Skin of body (tissue), 2 donors: ENCODE results near the gene ZNF516. TPM values are rescaled to one million over a fixed set of nuclear protein-coding genes. Genes with fewer than 3 reads are reported as not detected.

Source experiments
- DNase-seq: peaks from one replicate; lab custom pipeline; 2025; lab: John Stamatoyannopoulos, UW
- total RNA-seq: library from RNA; depleted of rRNA; stranded (reverse); fragments of >200 nt; gene quantifications from one replicate; pipeline ENCODE4 v1.2.3, GENCODE V29; 2014

The ZNF516 gene
- total RNA-seq, 1 donor from 2014 or later = 24.4 TPM

DNA sequence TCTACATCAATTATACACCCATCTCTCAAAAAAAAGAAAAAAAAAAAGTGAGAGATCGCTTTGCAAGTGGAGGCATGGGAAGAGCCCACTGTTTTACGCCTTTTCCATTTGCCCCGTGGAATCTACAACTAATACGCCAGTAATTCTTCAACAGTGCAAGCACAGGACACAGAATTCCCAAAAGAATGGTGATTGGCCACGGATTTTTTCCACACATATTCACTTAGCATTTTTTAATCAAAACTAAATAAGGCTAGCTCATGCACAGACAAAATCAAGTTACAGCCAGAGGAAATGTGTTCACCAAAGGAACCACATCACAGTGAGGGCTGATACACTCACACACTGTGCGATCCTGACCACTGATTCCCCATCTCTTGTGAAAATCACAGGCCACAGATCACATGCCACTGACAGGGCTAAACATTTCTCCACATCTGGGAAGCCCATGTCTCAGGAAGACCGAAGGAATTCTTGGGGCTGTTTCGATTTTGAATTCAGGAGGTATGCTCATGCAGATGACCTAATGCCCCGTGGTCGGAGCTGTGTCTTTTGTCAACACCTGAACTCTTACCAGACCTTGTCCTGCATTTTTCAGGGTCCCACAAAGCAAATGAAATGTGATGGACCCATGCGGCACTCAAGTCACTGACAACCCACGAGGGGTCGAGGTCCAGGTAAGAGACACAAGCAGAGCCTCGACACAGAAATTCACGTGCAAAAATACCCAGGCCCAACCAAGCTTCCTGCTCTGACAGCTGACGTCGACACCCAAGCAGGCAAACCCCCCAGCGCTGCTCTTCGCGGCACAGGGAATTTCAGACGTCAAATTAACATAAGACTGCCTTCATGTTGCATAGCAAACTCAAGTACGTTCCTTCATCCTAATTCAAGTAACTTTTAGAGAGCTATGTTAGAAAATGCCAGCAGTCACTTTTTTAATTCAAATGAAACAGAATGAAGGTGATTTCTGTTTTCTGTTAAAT is 69.6 kb downstream of the ZNF516 start:
- DNase-seq = no peak

DNA sequence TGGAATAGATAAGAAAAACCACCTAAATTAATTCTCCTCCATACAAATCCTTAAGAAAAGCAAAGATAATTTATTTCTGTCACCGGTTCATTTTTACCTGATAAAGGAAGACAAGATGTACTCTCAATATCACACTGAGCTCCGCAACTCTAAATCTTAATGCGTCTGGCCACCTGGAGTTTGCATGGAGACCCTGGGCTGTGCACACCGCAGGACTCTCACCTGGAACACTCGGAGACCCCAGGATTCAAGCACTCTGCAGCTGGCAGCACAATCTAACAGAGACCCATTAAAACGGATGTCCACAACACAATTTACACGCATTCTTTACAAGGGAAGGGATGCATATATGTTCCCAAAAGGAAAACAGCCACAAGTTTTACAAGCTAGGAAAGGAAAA is 72.2 kb downstream of the ZNF516 start:
- DNase-seq = no peak

DNA sequence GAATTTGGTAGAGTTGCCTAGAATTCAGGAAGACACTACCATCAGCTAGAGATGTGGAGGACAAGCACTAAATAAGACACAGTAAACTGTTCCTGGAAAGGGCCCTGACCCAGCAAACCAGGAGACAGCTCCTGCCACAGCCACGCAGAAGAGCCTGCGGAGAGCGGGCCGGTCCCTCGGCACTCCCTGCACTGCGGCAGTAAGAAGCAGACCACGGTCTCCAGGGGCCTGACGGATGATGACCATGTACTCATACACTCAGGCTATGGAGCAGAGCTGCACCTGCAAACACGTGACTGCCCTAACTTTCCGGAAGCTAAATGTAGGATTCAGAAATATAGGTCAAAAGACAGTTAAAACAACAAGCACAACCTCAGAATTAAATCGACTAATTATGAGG is 72.9 kb downstream of the ZNF516 start:
- DNase-seq = no peak

DNA sequence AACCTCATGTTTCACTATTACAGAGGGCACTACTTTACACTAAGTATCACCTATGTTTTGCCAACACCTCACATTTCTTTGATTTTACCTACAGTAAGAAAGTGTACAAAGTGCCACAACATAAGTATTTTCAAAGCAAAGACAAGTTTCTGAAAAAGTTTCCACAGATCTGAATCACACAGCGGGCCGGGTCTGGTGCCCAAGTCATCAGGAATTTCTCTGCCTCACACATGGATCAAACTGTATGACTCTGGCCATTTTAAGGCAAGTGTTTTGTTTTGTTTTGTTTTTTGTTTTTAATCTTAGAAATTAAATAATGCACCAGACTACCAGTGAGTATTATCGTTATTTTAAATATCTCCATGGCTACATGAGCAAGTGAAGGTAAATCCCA is 73.4 kb downstream of the ZNF516 start:
- DNase-seq = no peak

DNA sequence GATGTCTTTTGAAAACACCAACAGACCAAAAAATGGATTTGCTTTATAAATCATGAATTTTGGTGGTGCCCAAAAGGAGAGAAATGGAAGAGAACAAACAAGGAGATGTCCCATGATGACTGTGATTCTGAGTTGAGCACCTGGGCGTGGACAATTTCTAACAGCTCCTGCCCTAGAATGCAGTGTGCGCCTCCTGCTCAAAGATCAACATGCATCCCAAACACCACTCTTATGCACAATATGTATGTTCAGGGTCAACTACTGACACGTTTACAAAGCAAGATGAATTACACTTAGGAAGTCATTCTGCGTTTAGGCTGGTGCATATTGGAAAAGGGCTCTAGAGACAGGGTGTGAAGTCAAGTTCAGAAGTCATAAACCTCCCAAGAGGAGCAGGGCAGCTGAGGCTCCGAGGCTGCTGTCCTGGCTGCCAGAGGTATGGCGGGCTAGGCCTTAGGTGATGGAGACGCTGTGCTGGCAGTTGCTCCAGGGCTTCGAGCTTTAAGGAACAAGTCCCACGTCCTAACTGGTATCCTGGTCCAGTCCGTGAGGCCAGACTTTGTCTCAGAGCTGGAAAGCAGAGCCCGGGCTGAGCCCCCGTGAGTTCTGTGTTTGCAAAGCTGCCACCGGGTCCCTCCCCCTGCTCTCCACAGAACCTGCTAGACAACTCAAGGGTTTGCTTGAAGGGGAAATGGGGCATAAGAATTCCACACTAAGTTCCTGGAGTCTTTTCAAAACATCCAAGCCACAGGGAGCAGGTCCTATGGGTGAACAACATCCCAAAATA is 74.0 kb downstream of the ZNF516 start:
- no peak for DNase-seq

DNA sequence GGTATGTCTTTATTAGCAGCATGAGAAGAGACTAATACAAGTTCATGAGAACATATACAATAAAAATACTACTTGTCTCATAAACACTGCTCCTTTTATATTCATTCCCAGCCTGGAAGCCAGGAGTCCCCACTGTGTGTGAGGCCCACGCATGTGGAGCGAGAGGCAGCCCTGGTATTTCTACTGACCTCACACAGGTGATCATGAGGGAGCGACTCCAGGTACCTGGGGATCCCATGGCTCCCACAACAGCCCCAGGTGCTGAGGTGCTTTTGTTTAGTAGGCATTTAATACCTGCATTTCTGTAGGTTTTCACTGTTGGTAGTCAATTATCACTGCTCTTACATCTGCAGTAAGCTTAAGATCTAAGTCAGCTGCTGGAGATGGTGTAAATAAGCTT is 75.2 kb downstream of the ZNF516 start:
- DNase-seq = no peak

DNA sequence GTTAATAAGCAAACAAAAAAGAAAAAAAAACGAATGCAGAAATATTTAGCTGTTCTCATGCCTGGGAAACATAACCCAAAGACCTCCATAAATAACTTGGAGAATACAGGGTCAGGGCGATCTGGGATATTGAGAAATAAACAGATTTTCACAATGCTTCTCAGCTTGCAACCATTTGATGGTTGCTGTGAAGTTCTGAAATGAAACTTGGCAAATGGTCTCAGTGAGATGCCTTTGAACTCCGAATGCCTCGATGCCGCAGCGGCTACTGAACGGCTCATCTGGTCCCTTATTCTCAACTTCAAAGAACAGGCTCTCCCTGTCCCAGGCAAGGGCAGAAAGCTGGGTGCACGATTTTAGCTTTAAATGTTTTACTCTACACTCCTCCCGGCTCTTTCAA is 78.1 kb downstream of the ZNF516 start:
- peak; percentile 60 for DNase-seq

DNA sequence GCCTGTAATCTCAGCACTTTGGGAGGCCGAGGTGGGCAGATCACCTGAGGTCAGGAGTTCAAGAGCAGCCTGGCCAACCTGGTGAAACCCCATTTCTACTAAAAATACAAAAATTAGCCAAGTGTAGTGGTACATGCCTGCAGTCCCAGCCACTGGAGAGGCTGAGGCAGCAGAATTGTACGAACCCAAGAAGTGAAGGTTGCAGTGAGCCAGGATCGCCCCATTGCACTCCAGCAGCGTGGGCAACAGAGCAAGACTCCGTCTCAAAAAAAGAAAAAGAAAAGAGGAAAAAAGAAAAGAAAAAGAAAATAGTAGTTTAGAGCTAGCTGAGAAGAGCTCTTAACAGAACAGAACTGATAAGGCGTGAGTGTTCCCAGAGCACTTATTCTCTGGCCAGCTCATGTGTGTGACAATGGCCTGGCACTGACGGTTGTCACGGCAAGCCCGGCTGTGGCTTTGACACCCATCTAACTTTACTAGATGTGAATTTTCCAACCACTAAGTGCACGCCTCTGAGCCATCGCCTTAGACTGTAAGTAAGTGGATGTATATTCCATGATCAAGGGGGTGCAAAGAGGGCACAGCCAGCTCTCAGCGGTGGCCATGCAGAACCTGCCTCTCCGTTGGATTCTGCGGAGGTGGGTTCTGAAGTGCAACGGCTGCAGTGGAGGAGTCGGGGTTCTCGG is 80.0 kb downstream of the ZNF516 start:
- DNase-seq = no peak

DNA sequence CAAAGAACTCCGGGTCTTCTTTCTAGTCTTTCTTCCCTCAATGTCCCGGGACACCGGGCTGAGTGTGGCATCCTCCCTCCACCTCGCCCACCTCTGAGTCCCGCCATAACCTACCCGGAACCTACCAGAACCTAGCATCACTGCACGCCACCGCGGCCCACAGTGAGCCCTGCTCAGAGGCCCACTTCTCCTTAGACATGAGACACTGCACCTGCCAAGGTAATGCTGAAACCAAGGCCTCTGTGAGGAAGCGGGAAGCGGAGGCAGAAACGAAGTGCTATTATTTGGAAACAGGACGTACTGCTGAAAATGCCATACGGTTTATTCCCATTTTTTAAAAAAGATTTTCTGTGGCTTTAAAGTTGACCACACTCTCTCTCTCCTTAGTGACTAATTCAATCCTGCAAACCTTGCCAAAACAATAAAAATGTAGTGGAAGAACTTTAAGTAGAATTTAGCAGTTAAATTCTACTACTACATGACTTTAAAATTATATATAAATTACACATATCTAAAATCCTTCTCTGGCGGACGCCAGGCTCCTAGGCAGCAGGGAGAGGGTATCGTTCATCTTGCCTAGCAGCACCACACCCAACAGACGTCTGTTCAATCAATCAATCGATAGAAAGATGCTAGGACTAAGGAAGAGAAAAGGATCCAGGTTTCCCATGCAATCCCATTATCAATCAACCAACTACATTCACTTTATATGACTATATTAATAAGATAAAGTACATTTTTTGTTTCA is 82.0 kb downstream of the ZNF516 start:
- no peak for DNase-seq

DNA sequence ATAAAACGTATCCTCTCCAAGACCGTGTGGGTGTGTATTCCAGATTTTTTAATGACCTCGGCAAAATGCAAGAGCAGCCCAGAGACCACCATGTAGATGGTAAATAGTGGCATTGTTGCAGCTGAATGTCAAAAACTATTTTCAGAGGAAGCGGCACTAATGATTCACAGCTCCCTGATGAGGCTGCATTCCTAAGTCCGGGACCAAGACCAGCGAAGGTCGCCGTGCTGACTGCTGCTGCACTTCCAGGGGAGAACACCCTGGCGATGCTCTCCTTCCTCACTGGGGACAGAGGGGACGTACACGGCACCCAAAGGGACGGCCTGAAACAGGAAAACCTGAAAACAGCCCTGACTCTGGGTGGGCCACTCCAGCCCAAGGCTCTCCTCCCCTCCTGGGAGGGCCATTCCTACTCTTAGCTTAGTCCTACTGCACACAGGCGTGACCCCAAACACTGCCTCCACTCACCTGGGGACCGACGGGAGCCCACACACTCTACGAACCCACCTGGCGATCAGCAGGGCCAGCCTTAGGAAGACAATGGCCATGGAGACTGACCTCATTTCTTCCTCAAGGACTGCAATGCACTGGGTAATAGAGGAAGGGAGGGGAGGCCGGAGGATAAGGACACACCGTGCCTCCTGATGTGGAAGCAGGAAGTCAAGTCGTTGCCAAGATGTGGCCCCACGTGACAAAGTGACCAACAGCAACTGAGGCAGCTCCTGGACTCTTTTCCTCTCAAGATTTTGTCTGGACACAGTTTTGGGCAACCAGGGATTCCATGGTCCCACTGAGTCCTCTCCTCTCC is 82.8 kb downstream of the ZNF516 start:
- DNase-seq = no peak

DNA sequence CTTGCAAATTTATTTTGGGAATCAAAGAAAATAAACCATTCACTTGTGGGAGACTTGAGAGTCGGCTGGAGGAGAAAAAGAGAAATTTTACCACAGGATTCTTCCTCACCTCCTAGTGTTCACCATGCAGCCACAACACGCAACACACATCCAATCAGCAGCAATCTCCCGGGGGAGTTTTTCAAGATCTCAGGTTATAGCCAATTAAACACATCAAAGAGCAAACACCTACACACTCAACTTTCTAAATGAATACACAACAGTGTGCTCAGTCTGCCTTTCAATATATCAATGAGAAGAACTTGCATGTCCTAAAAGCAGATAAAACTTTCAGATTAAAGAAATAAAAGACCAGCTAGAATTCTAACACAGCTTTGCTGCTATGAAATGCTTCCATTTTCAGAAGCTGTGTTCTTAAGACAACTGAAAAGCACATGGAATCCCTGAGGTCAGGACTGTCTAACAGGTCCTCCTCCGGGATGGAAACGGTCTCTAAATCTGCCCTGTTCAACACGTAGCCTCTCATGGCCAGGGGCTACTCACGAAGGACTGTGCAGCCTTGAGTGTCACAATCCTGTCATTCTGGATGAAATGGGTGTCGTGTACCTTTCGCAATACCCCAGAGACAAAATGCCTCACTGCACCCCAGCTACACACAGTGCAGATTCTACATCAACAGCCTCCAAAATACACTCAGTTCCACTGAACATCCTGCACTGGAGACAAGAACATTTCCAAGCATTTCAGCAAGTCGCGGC is 84.2 kb downstream of the ZNF516 start:
- DNase-seq = no peak

DNA sequence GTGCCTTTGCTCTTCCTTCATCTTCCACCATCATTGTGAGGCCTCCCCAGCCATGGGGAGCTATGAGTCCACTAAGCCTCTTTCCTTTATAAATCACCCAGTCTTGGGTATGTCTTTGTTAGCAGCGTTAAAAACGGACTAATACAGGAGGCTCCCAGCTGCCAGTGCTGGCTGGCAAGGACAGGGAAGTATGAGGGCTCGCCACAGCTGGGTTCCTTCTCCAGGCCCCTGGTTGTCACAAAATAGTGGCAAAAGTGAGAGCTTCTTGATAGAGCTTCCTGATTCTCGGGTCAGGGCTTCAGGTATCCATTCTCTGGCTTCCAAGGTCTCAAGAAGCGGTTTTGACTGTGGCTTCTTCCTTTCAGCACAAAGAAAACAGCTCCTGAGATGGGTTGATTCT is 85.0 kb downstream of the ZNF516 start:
- DNase-seq = no peak

DNA sequence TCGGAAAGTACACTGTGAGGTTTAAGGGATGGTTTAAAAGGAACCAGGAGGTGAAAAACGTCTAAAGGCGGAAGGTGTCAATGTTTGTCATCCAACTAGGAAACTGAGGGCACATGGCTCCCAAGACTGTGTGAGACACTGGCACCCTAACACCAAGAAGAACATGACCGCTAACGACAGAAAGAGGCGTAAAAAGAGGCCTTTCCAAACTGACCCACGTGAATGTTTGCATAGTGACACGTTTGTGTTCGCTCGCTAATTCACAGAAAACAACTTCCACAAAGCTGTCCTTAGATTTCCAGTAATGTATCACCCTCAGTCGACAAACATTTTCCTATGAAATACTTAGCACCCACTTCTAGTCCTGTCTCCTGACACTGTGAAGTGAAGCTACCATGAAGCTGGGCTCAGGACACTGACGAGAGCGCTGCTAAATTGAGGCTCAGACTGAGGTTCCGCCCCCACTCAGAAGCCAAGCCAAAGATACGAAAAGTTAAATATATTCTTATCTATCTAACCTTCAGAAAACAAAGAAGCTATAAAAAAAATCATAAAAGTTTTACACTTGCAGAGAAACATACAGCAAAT is 86.5 kb downstream of the ZNF516 start:
- DNase-seq = no peak

DNA sequence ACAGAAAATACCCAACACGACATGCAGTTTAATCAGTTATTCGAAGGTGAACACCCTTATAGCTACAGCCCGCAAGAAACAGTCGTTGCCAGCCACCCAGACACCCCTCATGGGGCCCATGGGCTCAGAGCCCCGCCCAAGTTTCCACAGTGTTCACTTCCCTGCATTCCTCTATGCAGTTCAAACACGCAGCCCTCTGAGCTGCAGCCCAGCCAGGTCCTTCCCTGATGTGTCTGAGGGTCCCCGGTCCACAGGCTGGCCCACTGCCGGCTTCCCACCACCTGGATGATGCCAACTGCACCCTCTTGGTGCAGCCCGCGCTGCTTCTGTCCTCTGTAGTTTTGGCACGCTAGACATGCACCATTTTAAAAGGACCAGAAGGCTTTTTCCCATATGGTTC is 87.4 kb downstream of the ZNF516 start:
- DNase-seq = no peak

DNA sequence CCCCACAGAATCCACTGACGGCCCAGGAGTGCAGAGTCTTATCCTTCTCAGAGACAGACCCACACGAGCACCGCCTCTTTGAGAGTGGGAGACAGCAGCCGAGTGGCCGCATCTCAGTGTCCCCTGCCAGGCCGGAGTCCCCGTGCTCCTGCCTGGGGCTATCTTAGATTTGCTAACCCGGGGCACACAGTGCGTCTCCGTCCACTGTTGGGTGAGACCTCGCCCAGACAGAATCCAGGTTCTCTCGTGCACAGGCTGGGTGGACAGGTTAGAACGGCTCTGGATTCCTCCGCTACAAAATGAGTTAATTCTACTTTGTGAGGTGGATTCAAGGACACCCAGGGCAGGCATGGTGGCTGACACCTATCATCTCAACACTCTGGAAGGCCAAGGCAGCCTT is 88.3 kb downstream of the ZNF516 start:
- DNase-seq = no peak

DNA sequence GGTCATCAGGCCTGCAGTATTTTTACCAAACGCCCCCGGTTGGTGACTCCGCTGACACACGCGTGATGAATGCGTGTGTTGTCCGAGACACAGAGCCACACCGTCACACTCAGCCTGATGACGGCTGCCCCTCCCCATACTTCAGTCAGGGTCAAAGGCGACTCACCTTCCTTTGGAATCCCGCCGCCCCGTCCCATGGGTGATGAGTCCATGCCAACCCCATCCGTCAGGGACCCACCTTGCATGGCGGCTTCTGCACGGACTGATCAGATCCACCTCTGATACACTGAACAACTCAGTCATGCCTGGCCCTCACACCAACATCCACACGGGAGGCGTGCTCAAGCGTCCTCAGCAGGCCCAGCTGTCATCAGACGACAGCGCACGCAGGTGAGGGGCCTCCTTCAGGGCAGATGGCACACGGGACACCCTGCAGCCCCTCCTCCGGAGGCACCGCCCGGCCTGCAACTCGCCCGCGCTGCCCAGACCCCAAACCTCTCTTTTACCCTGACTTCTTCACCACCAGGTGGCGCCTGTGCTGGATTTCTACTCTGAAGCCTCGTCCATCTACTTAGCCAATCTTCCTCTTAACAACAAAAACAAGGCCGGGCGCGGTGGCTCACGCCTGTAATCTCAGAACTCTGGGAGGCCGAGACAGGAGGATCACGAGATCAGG is 89.2 kb downstream of the ZNF516 start:
- DNase-seq = no peak

DNA sequence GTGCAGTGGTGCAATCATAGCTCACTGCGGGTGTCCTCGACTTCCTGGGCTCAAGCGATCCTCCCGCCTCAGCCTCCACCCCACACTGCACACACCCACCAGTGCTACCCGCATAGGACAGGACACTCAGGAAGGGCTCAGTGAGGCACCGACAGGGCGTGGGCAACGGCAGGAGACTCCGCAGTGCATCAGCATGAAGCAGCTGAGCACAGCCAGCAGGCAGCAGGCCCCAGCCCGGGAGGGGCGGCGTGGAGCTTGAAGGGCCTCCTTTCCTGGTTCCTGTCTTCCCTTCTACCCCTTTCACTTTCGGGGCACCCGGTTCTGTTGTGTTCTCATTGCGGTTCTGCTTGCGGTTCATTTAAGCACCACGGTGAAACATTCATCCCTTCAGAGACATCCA is 89.8 kb downstream of the ZNF516 start:
- DNase-seq = no peak

DNA sequence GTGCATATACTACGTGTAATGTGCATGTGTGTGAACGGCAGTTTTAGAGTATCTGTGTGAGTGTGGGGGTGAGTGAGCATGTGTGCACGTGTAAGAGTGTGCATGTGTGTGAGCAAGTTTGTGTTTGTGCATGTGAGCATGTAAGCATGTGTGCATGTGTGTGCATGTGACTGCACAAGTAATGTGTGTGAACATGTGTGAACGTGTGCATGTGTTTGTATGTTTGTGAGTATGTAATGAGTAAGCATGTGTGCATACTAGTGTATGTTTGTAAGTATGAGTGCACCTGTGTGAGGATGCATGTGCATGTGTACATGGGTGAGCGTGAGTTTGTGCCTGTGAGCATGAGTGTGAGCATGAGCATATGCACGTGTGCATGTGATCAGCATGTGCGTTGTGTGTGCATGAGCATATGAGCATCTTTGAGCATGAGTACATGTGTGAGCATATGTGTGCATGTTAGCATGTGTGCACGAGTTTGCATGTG is 90.7 kb downstream of the ZNF516 start:
- no peak for DNase-seq
